GM18502 (cell line): ENCODE measurements around the gene SYNJ2BP.

Experiments used
- ATAC-seq: cut with Tn5 transposase; IDR thresholded peaks from one replicate; pipeline ENCODE4 v1.9.1; 2021; ENCODE audit warnings: mild to moderate bottlenecking; ENCODE audit not compliant: unreplicated experiment, poor library complexity

SYNJ2BP gene

GRCh38 chr14:70394674-70395306, 22.1 kb downstream of the SYNJ2BP start:
- ATAC-seq = no peak

GRCh38 chr14:70392676-70393075, 24.2 kb downstream of the SYNJ2BP start:
- ATAC-seq = no peak

GRCh38 chr14:70391493-70392391, 25.1 kb downstream of the SYNJ2BP start:
- no peak for ATAC-seq

DNA sequence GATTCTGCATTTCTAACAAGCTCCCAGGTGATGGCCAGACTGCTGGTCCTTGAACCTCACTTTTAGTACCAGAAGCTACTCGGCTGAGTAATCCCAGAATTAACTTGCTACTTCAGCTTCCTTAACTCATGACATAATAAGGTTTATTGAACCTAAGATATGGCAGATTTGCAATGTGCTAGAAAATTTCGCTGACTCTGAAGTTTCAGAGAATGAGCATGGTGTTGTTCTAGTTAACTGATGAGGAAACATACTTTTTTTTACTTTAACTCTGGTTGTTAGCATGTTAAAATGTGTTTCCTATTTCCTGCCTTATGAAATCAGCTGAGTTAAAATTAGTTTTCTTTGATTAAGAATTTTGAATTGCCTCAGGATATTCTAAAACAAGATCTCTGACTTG, 34.4 kb downstream of the SYNJ2BP start:
- ATAC-seq = no peak

DNA sequence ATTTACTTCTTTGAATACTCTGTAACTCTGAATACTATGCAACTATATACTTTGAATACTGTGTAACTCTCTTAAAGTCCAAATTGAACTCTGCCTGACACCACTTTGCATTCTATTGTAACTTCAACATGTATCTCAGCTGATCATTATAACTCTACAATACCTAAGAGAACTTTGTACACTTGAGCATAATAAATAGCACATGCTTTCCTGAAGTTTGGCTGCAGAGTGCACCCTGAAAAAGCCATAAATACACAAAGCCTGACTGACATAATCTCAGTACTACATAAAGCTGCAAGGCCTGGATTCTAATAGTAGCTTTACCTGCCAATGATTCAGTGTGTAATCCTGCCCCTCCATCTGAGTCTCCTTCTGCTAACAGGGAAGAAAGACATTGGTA, 36.1 kb downstream of the SYNJ2BP start:
- ATAC-seq = no peak

- ATAC-seq = no peak
Measured at GRCh38 chr14:70378696-70379095, 38.2 kb downstream of the SYNJ2BP start.
